Posterior cingulate gyrus (tissue), 11 donors: ENCODE data around the gene PKNOX2.
A peak's percentile ranks its signal among the peaks of the same experiment; 100 is the strongest.

Source experiments
- DNase-seq, 10 donors: peaks; one replicate each; pipeline versions ENCODE4 v3.0.0 to v3.0.0-alpha.2; 2020 to 2021; ENCODE audit warnings: mixed read lengths in 3 of 10
- intact Hi-C: fragments of 100-400 bp; cut with DNase I; formaldehyde crosslinking; loops from one replicate; pipeline ENCODE4 v1.15.1; 2023

Gene PKNOX2

GRCh38 chr11:125344846-125345420, 180.4 kb downstream of the PKNOX2 start:
- DNase-seq = peak in 2 of 10 donors; percentile 56 to 61
- intact Hi-C loops = loop anchor here (1.0 to 5.0 kb wide), 3 partner anchors 181 to 383 kb away; partner anchors contain the start of gene PKNOX2

- intact Hi-C loops = loop anchor here (1.0 to 5.0 kb wide), 3 partner anchors 181 to 383 kb away; partner anchors contain the start of gene PKNOX2
- peak; percentile 62 to 93 (median 76) for DNase-seq
These were observed 181.0 kb downstream of the PKNOX2 start for GRCh38 chr11:125345421-125346178.

- DNase-seq = peak in 1 of 10 donors; percentile 18
- intact Hi-C loops = loop anchor here (5.0 kb wide), 2 partner anchors 254 to 384 kb away; no protein-coding TSS in a partner anchor
These were observed 181.6 kb downstream of the PKNOX2 start for GRCh38 chr11:125346179-125346530.

GRCh38 chr11:125346565-125347260, 182.2 kb downstream of the PKNOX2 start:
- DNase-seq = peak in 3 of 10 donors; percentile 25 to 47 (median 35)
- intact Hi-C loops = loop anchor here (5.0 kb wide), 2 partner anchors 254 to 384 kb away; no protein-coding TSS in a partner anchor

GRCh38 chr11:125347261-125347585, 182.7 kb downstream of the PKNOX2 start:
- DNase-seq = peak in 2 of 10 donors; percentile 17 to 49
- intact Hi-C loops = loop anchor here (5.0 kb wide), 2 partner anchors 255 to 385 kb away; no protein-coding TSS in a partner anchor

GRCh38 chr11:125348141-125348651, 183.6 kb downstream of the PKNOX2 start:
- intact Hi-C loops = loop anchor here (5.0 kb wide), 2 partner anchors 256 to 386 kb away; no protein-coding TSS in a partner anchor
- peak in 2 of 10 donors; percentile 31 to 56 for DNase-seq

GRCh38 chr11:125348674-125349309, 184.2 kb downstream of the PKNOX2 start:
- intact Hi-C loops = loop anchor here (5.0 kb wide), 2 partner anchors 256 to 386 kb away; no protein-coding TSS in a partner anchor
- peak; percentile 54 to 95 (median 78) for DNase-seq

- DNase-seq = peak in 3 of 10 donors; percentile 74 to 81 (median 80)
- intact Hi-C loops = no loop called here
These were observed 185.9 kb downstream of the PKNOX2 start for GRCh38 chr11:125350206-125351032.

- peak in 3 of 10 donors; percentile 71 to 83 (median 81) for DNase-seq
These were observed 186.7 kb downstream of the PKNOX2 start for GRCh38 chr11:125351033-125351867.

GRCh38 chr11:125351868-125352250, 187.3 kb downstream of the PKNOX2 start:
- intact Hi-C loops = no loop called here
- peak in 3 of 10 donors; percentile 75 to 86 (median 82) for DNase-seq

More at GRCh38 chr11:125351033-125351867, 186.7 kb downstream of the PKNOX2 start:
- intact Hi-C loops = no loop called here

- intact Hi-C loops = no loop called here
- no peak for DNase-seq
These were observed 192.2 kb downstream of the PKNOX2 start for GRCh38 chr11:125356797-125357196.

- intact Hi-C loops = no loop called here
These were observed 193.0 kb downstream of the PKNOX2 start for GRCh38 chr11:125357551-125357950.

GRCh38 chr11:125358254-125358840, 193.8 kb downstream of the PKNOX2 start:
- intact Hi-C loops = no loop called here
- peak in 1 of 10 donors; percentile 55 for DNase-seq

More at GRCh38 chr11:125357551-125357950, 193.0 kb downstream of the PKNOX2 start:
- DNase-seq = peak in 1 of 10 donors; percentile 50

- intact Hi-C loops = no loop called here
- DNase-seq = no peak
These were observed 194.6 kb downstream of the PKNOX2 start for GRCh38 chr11:125359130-125359529.

- intact Hi-C loops = no loop called here
These were observed 195.5 kb downstream of the PKNOX2 start for GRCh38 chr11:125360066-125360465.

GRCh38 chr11:125364121-125364826, 199.7 kb downstream of the PKNOX2 start:
- peak in 1 of 10 donors; percentile 49 for DNase-seq
- intact Hi-C loops = no loop called here

More at GRCh38 chr11:125360066-125360465, 195.5 kb downstream of the PKNOX2 start:
- DNase-seq = peak in 2 of 10 donors; percentile 9 to 44
